Fibroblast of lung (primary cell): ENCODE results near the gene WEE1. TPM values are rescaled to one million over a fixed set of nuclear protein-coding genes. Genes with fewer than 3 reads are reported as not detected.

Experiments
- DNase-seq, 2 donors: peaks; one replicate each; pipeline versions ENCODE4 v3.0.0 to v3.0.0-alpha.2; 2010; ENCODE audit warnings: low read depth in 2 of 2
- H2AFZ ChIP-seq: 2 replicates; pipeline ENCODE4 v1.5.1; 2012; ENCODE audit warnings: low read length, control low read depth, inconsistent platforms
- H3K27ac ChIP-seq: 2 replicates; pipeline ENCODE4 v1.5.1; 2011; ENCODE audit warnings: low read length, control low read depth; ENCODE audit not compliant: insufficient read depth
- H3K27me3 ChIP-seq: 2 replicates; pipeline ENCODE4 v1.5.1; 2011; ENCODE audit warnings: mild to moderate bottlenecking, low read length; ENCODE audit not compliant: control insufficient read depth, insufficient read depth
- H3K36me3 ChIP-seq: 2 replicates; pipeline ENCODE4 v1.5.1; 2011; ENCODE audit warnings: low read length; ENCODE audit not compliant: control insufficient read depth, insufficient read depth
- H3K4me1 ChIP-seq: 2 replicates; pipeline ENCODE4 v1.5.1; 2011; ENCODE audit warnings: low read length; ENCODE audit not compliant: control insufficient read depth, insufficient read depth; ENCODE audit errors: extremely low read depth
- H3K4me2 ChIP-seq: 2 replicates; pipeline ENCODE4 v1.5.1; 2011; ENCODE audit warnings: low read length, control low read depth; ENCODE audit not compliant: insufficient read depth; ENCODE audit errors: extremely low read depth
- H3K4me3 ChIP-seq, 4 experiments: fragments of 200-600 bp in 1 of 4; sonication (generic) in 1 of 4; replicated peaks in 1 of 4; 2 replicates each; pipeline ENCODE4 v1.5.1; 2011 to 2016; ENCODE audit warnings: low read length in 4 of 4, low read depth in 3 of 4, mild to moderate bottlenecking in 3 of 4, control low read depth in 2 of 4, inconsistent platforms in 1 of 4, mixed read lengths in 1 of 4; ENCODE audit not compliant: insufficient read depth in 1 of 4; ENCODE audit errors: control extremely low read depth in 1 of 4
- H3K79me2 ChIP-seq: 2 replicates; pipeline ENCODE4 v1.5.1; 2012; ENCODE audit warnings: mild to moderate bottlenecking, low read length, inconsistent platforms; ENCODE audit not compliant: control insufficient read depth, insufficient read depth
- H3K9ac ChIP-seq: 2 replicates; pipeline ENCODE4 v1.5.1; 2011; ENCODE audit warnings: mild to moderate bottlenecking, low read length, control low read depth; ENCODE audit not compliant: insufficient read depth
- H3K9me3 ChIP-seq: 2 replicates; pipeline ENCODE4 v1.5.1; 2012; ENCODE audit warnings: low read depth, low read length; ENCODE audit not compliant: control insufficient read depth, insufficient read depth
- H4K20me1 ChIP-seq: 2 replicates; pipeline ENCODE4 v1.5.1; 2011; ENCODE audit warnings: low read length; ENCODE audit not compliant: control insufficient read depth, insufficient read depth; ENCODE audit errors: extremely low read depth
- EZH2 ChIP-seq: IDR thresholded peaks from 2 replicates; pipeline ENCODE4 v1.5.1; 2012; ENCODE audit warnings: low read length, control low read depth, mild to moderate bottlenecking; ENCODE audit errors: missing control alignments
- polyA plus RNA-seq, 2 donors: library from polyadenylated mRNA; depleted of rRNA in 1 of 2; stranded (reverse) in 1 of 2; unstranded in 1 of 2; fragments of >200 nt; gene quantifications; 2 replicates each; pipeline ENCODE4 v1.2.1, GENCODE V29; 2011 to 2012; ENCODE audit warnings: missing spikeins in 1 of 2
- total RNA-seq: library from RNA; depleted of rRNA; stranded (reverse); fragments of >200 nt; gene quantifications from 2 replicates; pipeline ENCODE4 v1.2.1, GENCODE V29; 2014
- TF ChIP-seq, protein P1 (sequence below), 2 donors: IDR thresholded peaks in 1 of 2; conservative IDR thresholded peaks in 1 of 2; 1 replicate in 1 of 2; 2 replicates in 1 of 2; pipeline ENCODE4 v1.5.1; 2011 to 2012; ENCODE audit warnings: low read length in 2 of 2, control low read depth in 1 of 2, inconsistent platforms in 1 of 2, low read depth in 1 of 2, mild to moderate bottlenecking in 1 of 2

WEE1 gene
- total and polyA plus RNA-seq, 2 donors (not counting 1 experiment from before 2014, with no cell fraction given) = 55.2 to 77.5 TPM

DNA sequence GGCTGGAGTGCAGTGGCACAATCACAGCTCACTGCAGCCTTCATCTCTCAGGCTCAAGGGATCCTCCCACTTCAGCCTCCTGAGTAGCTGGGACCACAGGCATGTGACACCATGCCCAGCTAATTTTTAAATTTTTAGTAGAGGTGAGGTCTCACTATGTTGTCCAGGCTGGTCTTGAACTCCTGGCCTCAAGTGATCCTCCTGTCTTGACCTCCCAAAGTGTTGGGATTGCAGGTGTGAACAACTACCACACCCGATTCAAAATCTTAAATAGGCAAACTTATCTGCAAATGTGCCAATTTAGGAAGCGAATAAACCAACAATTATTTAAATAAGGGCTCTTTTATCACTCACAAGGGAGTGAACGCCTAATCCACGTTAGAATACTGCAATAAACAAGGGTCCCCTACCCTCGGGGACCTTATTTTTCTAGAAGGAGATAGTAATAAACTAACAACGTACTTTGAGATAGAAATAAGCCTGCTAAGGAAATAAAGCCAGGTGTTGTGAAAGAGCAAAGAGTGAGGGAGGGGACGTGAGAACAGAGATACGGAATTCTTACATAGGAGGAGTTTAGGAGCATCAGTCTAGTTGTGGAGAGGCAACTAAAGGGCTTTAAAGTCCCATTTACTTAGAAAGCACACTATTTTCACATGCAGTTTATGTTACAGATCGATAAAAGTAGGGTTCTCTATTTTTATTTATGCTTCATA, 3.0 kb upstream of the WEE1 start:
- H3K4me1 ChIP-seq = peaks cover 19% of the 10 kb centered on the region
- H3K4me3 ChIP-seq = no peak overlapping the region
- H4K20me1 ChIP-seq = no peaks in the 10 kb centered on the region
- no peak overlapping the region for H3K9ac ChIP-seq
- no peak overlapping the region for H2AFZ ChIP-seq
- TF ChIP-seq EZH2 = no peak
- TF ChIP-seq, protein P1, sequence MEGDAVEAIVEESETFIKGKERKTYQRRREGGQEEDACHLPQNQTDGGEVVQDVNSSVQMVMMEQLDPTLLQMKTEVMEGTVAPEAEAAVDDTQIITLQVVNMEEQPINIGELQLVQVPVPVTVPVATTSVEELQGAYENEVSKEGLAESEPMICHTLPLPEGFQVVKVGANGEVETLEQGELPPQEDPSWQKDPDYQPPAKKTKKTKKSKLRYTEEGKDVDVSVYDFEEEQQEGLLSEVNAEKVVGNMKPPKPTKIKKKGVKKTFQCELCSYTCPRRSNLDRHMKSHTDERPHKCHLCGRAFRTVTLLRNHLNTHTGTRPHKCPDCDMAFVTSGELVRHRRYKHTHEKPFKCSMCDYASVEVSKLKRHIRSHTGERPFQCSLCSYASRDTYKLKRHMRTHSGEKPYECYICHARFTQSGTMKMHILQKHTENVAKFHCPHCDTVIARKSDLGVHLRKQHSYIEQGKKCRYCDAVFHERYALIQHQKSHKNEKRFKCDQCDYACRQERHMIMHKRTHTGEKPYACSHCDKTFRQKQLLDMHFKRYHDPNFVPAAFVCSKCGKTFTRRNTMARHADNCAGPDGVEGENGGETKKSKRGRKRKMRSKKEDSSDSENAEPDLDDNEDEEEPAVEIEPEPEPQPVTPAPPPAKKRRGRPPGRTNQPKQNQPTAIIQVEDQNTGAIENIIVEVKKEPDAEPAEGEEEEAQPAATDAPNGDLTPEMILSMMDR (conservative IDR thresholded peaks at IDR 0.05 in 1 of 2, IDR thresholded peaks at IDR 0.05 in 1 of 2; ENCODE audit: low read depth in 1 of 2, low read length in 2 of 2) = no peak
- H3K27me3 ChIP-seq = no peaks in the 10 kb centered on the region
- H3K9me3 ChIP-seq = no peaks in the 10 kb centered on the region
- no peak overlapping the region for H3K27ac ChIP-seq
- no peak for DNase-seq
- peaks cover 19% of the 10 kb centered on the region for H3K79me2 ChIP-seq
- no peak overlapping the region for H3K4me2 ChIP-seq
- no peaks in the 10 kb centered on the region for H3K36me3 ChIP-seq

DNA sequence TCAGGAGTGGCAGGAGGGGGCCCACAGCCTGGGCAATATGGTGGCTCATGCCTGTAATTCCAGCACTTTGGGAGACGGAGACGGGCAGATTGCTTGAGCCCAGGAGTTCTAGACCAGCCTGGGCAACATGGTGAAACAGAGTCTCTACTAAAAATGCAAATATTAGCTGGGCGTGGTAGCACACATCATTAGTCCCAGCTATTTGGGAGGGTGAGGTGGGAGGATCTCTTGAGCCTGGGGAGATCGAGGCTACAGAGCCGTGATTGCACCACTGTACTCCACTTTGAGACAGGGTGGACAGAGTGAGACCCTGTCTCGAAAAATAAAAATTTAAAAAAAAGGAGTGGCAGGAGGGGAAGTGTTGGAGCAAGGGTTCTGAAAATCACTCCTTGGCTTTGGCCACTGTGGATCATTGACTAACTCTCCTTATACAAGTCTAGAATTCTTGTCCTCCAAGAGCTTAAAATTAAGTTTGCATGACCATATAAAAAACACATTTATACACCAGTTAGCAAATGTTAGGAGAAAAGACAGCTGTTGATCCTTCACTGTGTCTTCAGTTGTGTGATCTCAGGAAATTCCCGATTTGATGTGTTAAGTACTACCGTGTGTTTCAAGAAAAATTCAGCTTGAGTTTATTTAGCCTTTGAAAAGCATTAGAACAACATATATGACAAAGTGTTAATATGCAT, 2.3 kb upstream of the WEE1 start:
- Histone ChIP-seq H4K20me1 (no peaks in the 10 kb centered on the region), H3K9me3 (no peaks in the 10 kb centered on the region), H3K4me3 (no peak overlapping the region), H3K4me1 (peaks cover 16% of the 10 kb centered on the region), H2AFZ (no peak overlapping the region), H3K79me2 (peaks cover 27% of the 10 kb centered on the region), H3K4me2 (no peak overlapping the region), H3K9ac (no peak overlapping the region), H3K36me3 (no peaks in the 10 kb centered on the region), H3K27ac (no peak overlapping the region), H3K27me3 (no peaks in the 10 kb centered on the region)
- TF ChIP-seq, protein P1 (conservative IDR thresholded peaks at IDR 0.05 in 1 of 2, IDR thresholded peaks at IDR 0.05 in 1 of 2; ENCODE audit: low read depth in 1 of 2, low read length in 2 of 2) = no peak
- no peak for TF ChIP-seq EZH2
- DNase-seq = no peak

DNA sequence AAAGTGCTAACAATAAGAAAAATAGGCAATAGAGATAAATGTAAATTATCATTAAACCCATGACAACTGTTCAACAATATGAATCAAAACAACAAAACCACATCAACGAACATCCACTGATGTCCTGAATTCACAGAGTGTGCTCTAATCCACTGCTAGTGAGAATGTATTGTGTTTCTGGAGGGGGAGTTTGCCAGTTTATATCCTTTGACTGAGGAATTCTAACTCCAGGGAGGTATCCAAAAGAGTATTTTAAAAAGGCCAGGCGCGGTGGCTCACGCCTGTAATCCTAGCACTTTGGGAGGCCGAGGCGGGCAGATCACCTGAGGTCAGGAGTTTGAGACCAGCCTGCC, 1.7 kb upstream of the WEE1 start:
- Histone ChIP-seq H3K9me3 (no peaks in the 10 kb centered on the region), H3K27me3 (no peaks in the 10 kb centered on the region), H4K20me1 (no peaks in the 10 kb centered on the region), H3K27ac (peak overlapping the region; percentile 95), H3K9ac (no peak overlapping the region), H3K4me1 (peaks cover 11% of the 10 kb centered on the region), H3K79me2 (peaks cover 32% of the 10 kb centered on the region), H3K4me2 (no peak overlapping the region), H3K36me3 (no peaks in the 10 kb centered on the region), H2AFZ (no peak overlapping the region), H3K4me3 (no peak overlapping the region)
- TF ChIP-seq, protein P1 (conservative IDR thresholded peaks at IDR 0.05 in 1 of 2, IDR thresholded peaks at IDR 0.05 in 1 of 2; ENCODE audit: low read depth in 1 of 2, low read length in 2 of 2) = no peak
- no peak for TF ChIP-seq EZH2
- DNase-seq = no peak
